Activated naive CD4-positive, alpha-beta T cell treated with anti-CD3 and anti-CD28 coated beads, Interleukin-2, amount 50 U/mL, for 72 hours (primary cell): ENCODE results near the gene SEPTIN3. TPM values are rescaled to one million over a fixed set of nuclear protein-coding genes. Genes with fewer than 3 reads are reported as not detected.

Experiments used
- total RNA-seq, 2 donors: library from RNA; stranded (reverse); gene quantifications; one replicate each; pipeline ENCODE4 v1.2.3, GENCODE V29; 2022

The SEPTIN3 gene
- total RNA-seq, 2 donors from 2014 or later: 1.2 to 4.2 TPM

Other genes starting within 250 kb of the SEPTIN3 start
- gene CCDC134, start 168.8 kb upstream of the SEPTIN3 start, total RNA-seq: 10 to 100 TPM; 16.7 to 31.7 TPM
- gene SREBF2, start 136.3 kb upstream of the SEPTIN3 start, total RNA-seq: 100 to 1,000 TPM; 162 to 163 TPM
- 1 to 10 TPM; 1.1 to 4.2 TPM for gene SHISA8, start 54.4 kb upstream of the SEPTIN3 start, total RNA-seq
- gene TNFRSF13C, start 42.6 kb upstream of the SEPTIN3 start, total RNA-seq: 1 to 10 TPM; 4.4 to 8.4 TPM
- 100 to 1,000 TPM in 1 of 2 donors, 10 to 100 TPM in 1; 72.8 to 108 TPM for gene CENPM, start 22.3 kb upstream of the SEPTIN3 start, total RNA-seq
- under 1 TPM; 0.39 to 0.47 TPM for gene WBP2NL, start 29.3 kb downstream of the SEPTIN3 start, total RNA-seq
- gene NAGA, start 101.4 kb downstream of the SEPTIN3 start, total RNA-seq: 10 to 100 TPM; 26.3 to 32.3 TPM
- 1 to 10 TPM; 2.1 to 2.2 TPM for gene PHETA2, start 104.8 kb downstream of the SEPTIN3 start, total RNA-seq
- gene SMDT1, start 110.3 kb downstream of the SEPTIN3 start, total RNA-seq: 10 to 100 TPM; 48.3 to 59.9 TPM
- 100 to 1,000 TPM in 1 of 2 donors, 10 to 100 TPM in 1; 84.9 to 107 TPM for gene NDUFA6, start 121.3 kb downstream of the SEPTIN3 start, total RNA-seq
- 1 to 10 TPM; 2.2 to 4.8 TPM for gene CYP2D6, start 161.4 kb downstream of the SEPTIN3 start, total RNA-seq